Heart left ventricle (tissue), 16 donors: ENCODE measurements around the gene USP34. TPM values are rescaled to one million over a fixed set of nuclear protein-coding genes. Genes with fewer than 3 reads are reported as not detected.
"Not testable (repeated sequence)": the region's sequence is repeated elsewhere in the genome, so short reads cannot be mapped to it uniquely, and the experiment has no call there.

Experiments
- ATAC-seq, 4 donors: fragments of 200-7000 bp; cut with Tn5 transposase; one replicate each; pipeline ENCODE4 v1.9.1; 2020 to 2022; ENCODE audit warnings: moderate library complexity in 4 of 4, mild to moderate bottlenecking in 3 of 4, moderate number of reproducible peaks in 1 of 4
- DNase-seq, 5 donors: peaks; one replicate each; pipeline ENCODE4 v3.0.0-alpha.2; 2020
- H3K27ac ChIP-seq, 12 donors: fragments of 200-600 bp; sonication (generic) in 4 of 12; one replicate each; pipeline versions ENCODE4 v1.5.0 to v1.8.0; 2016 to 2022; ENCODE audit warnings: mild to moderate bottlenecking in 2 of 12
- H3K27me3 ChIP-seq, 9 donors: fragments of 200-600 bp; sonication (generic) in 2 of 9; one replicate each; pipeline versions ENCODE4 v1.5.1 to v1.8.0; 2016 to 2022; ENCODE audit warnings: mild to moderate bottlenecking in 3 of 9
- H3K36me3 ChIP-seq, 9 donors: fragments of 200-600 bp; sonication (generic) in 2 of 9; one replicate each; pipeline versions ENCODE4 v1.5.0 to v1.8.0; 2018 to 2022; ENCODE audit warnings: mild to moderate bottlenecking in 2 of 9
- H3K4me1 ChIP-seq, 12 donors: fragments of 200-600 bp; sonication (generic) in 4 of 12; one replicate each; pipeline versions ENCODE4 v1.5.0 to v1.8.0; 2016 to 2022; ENCODE audit warnings: mild to moderate bottlenecking in 3 of 12
- H3K4me3 ChIP-seq, 12 donors: fragments of 200-600 bp; sonication (generic) in 4 of 12; one replicate each; pipeline versions ENCODE4 v1.5.0 to v1.8.0; 2017 to 2022; ENCODE audit warnings: mild to moderate bottlenecking in 9 of 12, moderate library complexity in 4 of 12
- H3K9me3 ChIP-seq, 12 donors: fragments of 200-600 bp; sonication (generic) in 4 of 12; one replicate each; pipeline versions ENCODE4 v1.5.0 to v1.8.0; 2016 to 2022; ENCODE audit warnings: mild to moderate bottlenecking in 1 of 12
- CTCF ChIP-seq, 12 donors: fragments of 200-600 bp; sonication (generic) in 4 of 12; IDR thresholded peaks; one replicate each; pipeline versions ENCODE4 v1.5.0 to v1.8.0; 2018 to 2022; ENCODE audit warnings: antibody characterized with exemption in 12 of 12, mild to moderate bottlenecking in 5 of 12
- POLR2A ChIP-seq, 2 donors: fragments of 450-650 bp; IDR thresholded peaks; one replicate each; pipeline ENCODE4 v1.6.1; 2017; ENCODE audit warnings: antibody characterized with exemption in 2 of 2, mild to moderate bottlenecking in 2 of 2, moderate library complexity in 2 of 2
- WGBS, 4 donors: extraction: QIAGEN DNeasy Blood & Tissue Kit in 2 of 4; methylation state at CpG; one replicate each; pipeline versions ENCODE4 v1.1.5 to v1.1.7; 2013 to 2018; 5-methylcytosine and 5-hydroxymethylcytosine counted together
- intact Hi-C, 10 donors: fragments of 100-400 bp; cut with DNase I; formaldehyde crosslinking; loops; one replicate each; pipeline versions ENCODE4 v1.11.1 to v1.14.2; 2022
- polyA plus RNA-seq, 2 donors: library from polyadenylated mRNA; stranded (reverse); fragments of 200-250 nt; gene quantifications; one replicate each; pipeline ENCODE4 v1.2.3, GENCODE V29; 2013
- total RNA-seq, 9 donors: library from RNA; depleted of rRNA in 2 of 9; stranded (reverse); fragments of >200 nt in 2 of 9; fragmentation: NEBNext Ultra II Directional in 3 of 9; extraction: Animal tissue kit (Norgen Biotek cat#: 25700) in 3 of 9; gene quantifications; one replicate each; pipeline versions ENCODE4 v1.1.0 to v1.2.4, GENCODE V29; 2016 to 2023
- donor health status: ischemic (EF 13 %, LVEDD 7.1; RV severe dilation, severe dysfunction).
- donor health status: healthy with polysubstance abuse.
- donor health status: DM: no; HTN: yes; CAD: no.
- donor health status: DM: no; HTN: no; CAD: no.
- donor health status: ischemic (EF 25% LVEDD 6.9; RV normal size, moderate dysfunction).
- donor health status: ischemic (EF 25% LVEDD 5.7; RV mildly dilated, moderate dysfunction).
- donor health status: healthy.
- donor health status: DM: yes; HTN: yes; CAD: no.
- donor health status: ischemic (EF 35%, LVEDD 5.7; RV mildly dilated, moderate dysfunction).
- donor health status: nonischemic (EF 11% LVEDD 7.7; RV severe dilation, severe dysfunction).
- donor health status: DM: yes; HTN: yes; CAD: no.
- donor health status: PGD.
- donor health status: ischemic (EF 29% LVEDD 5.4; RV normal size, mild dysfunction).
- donor health status: nonischemic (EF 23%, LVEDD 6.1; RV moderate dilation, normal function).

USP34 gene
- total and polyA plus RNA-seq, 11 donors, result 33.3 to 82.8 (median 60.6) TPM

- H3K36me3 ChIP-seq, result peaks cover 0 to 51% (median 26%) of the 10 kb centered on the region in 9 donors
- intact Hi-C loops, result no loop called here
Measured at GRCh38 chr2:61158356-61158955, 312.4 kb downstream of the USP34 start.

GRCh38 chr2:61157371-61158003, 313.4 kb downstream of the USP34 start:
- Histone ChIP-seq H3K27me3 (no peaks in the 10 kb centered on the region), H3K9me3 (peaks cover 0 to 11% (median 0%) of the 10 kb centered on the region in 12 donors), H3K4me3 (no peak overlapping the region), H3K27ac (no peak overlapping the region), H3K4me1 (no peaks in the 10 kb centered on the region), H3K36me3 (peaks cover 0 to 41% (median 17%) of the 10 kb centered on the region in 9 donors)
- intact Hi-C loops, result no loop called here
- DNase-seq, result no peak
- TF ChIP-seq CTCF (IDR thresholded peaks at IDR 0.05), result no peak
- TF ChIP-seq POLR2A (IDR thresholded peaks at IDR 0.05), result no peak
- ATAC-seq, result no peak
- WGBS, 4 donors, result 80 to 97% (median 93%) methylated on average over 5 of the region's 5 CpGs

More at GRCh38 chr2:61158356-61158955, 312.4 kb downstream of the USP34 start:
- peak overlapping the region in 1 of 12 donors; percentile 2 for H3K27ac ChIP-seq
- no peak overlapping the region for H3K4me3 ChIP-seq
- WGBS, 4 donors, result 56 to 69% (median 63%) methylated on average over 3 of the region's 3 CpGs
- H3K27me3 ChIP-seq, result no peaks in the 10 kb centered on the region
- H3K9me3 ChIP-seq, result peaks cover 0 to 11% (median 0%) of the 10 kb centered on the region in 12 donors
- TF ChIP-seq POLR2A (IDR thresholded peaks at IDR 0.05), result no peak
- no peak for TF ChIP-seq CTCF (IDR thresholded peaks at IDR 0.05)
- ATAC-seq (no peak), DNase-seq (no peak)
- no peaks in the 10 kb centered on the region for H3K4me1 ChIP-seq

GRCh38 chr2:61151436-61151835, 319.5 kb downstream of the USP34 start:
- peaks cover 0 to 40% (median 24%) of the 10 kb centered on the region in 9 donors for H3K36me3 ChIP-seq
- no peak for TF ChIP-seq CTCF (IDR thresholded peaks at IDR 0.05)
- TF ChIP-seq POLR2A (IDR thresholded peaks at IDR 0.05), result no peak
- no peak overlapping the region for H3K27ac ChIP-seq
- DNase-seq, result no peak
- no peaks in the 10 kb centered on the region for H3K9me3 ChIP-seq
- H3K4me1 ChIP-seq, result no peaks in the 10 kb centered on the region
- intact Hi-C loops, result no loop called here
- WGBS, 4 donors, result 95 to 100% (median 100%) methylated on average over 1 of the region's 1 CpG
- ATAC-seq, result no peak
- no peak overlapping the region for H3K4me3 ChIP-seq
- H3K27me3 ChIP-seq, result no peaks in the 10 kb centered on the region

- 85 to 90% (median 87%) methylated on average over 6 of the region's 6 CpGs for WGBS, 4 donors
- no peak for DNase-seq
- peaks cover 0 to 40% (median 24%) of the 10 kb centered on the region in 9 donors for H3K36me3 ChIP-seq
- H3K4me1 ChIP-seq, result peaks cover 0 to 16% (median 5%) of the 10 kb centered on the region in 12 donors
- TF ChIP-seq POLR2A (IDR thresholded peaks at IDR 0.05), result no peak
- no peak for TF ChIP-seq CTCF (IDR thresholded peaks at IDR 0.05)
- no peaks in the 10 kb centered on the region for H3K27me3 ChIP-seq
- H3K4me3 ChIP-seq, result no peak overlapping the region
- ATAC-seq, result no peak
- no peaks in the 10 kb centered on the region for H3K9me3 ChIP-seq
- intact Hi-C loops, result no loop called here
- H3K27ac ChIP-seq, result no peak overlapping the region
Measured at GRCh38 chr2:61149074-61149473, 321.8 kb downstream of the USP34 start.

- WGBS, 4 donors, result 96 to 99% (median 98%) methylated on average over 5 of the region's 5 CpGs
- H3K4me3 ChIP-seq, H3K27ac ChIP-seq, DNase-seq, H3K27me3 ChIP-seq, ATAC-seq, intact Hi-C loops, H3K9me3 ChIP-seq: not testable (repeated sequence)
- H3K4me1 ChIP-seq, result peaks cover 0 to 16% (median 5%) of the 10 kb centered on the region in 12 donors
- H3K36me3 ChIP-seq, result peaks cover 0 to 40% (median 24%) of the 10 kb centered on the region in 9 donors
Measured at GRCh38 chr2:61148091-61148490, 322.8 kb downstream of the USP34 start.
